ENCODE results near the gene ACACB. TPM values are rescaled to one million over a fixed set of nuclear protein-coding genes. Genes with fewer than 3 reads are reported as not detected.
A peak's percentile ranks its signal among the peaks of the same experiment; 100 is the strongest.

Gene ACACB
- total RNA-seq, 1 donor from 2014 or later = 4.4 TPM

DNA sequence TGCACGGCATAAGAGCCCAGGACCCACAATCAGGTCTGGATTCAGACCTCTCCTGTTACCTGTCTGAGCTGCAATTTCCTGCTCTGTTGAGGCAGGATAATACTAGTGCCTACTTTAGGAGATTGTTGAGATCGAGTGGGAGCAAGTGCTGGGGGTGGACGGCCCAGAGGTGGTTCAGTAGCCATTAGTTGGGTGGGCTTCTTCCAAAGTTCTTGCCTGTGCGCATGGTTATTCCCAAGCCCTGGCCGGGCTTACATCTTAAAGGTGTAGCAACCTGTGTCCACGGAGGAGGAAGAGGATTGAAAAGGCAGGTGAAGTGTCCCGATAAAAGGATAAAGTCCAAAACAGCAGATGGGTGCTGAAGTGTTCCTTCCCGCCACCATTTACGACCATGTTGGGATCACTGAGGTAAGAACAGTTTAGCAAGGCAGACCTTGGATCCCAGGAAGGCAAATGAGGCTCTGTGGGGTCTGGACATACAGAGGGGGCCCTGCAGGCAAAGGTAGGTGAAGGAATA is 33.8 kb downstream of the ACACB start:
- Mint-ChIP-seq H3K9me3 (ENCODE audit: unreplicated experiment) (no peaks in the 10 kb centered on the region), H3K4me1 (ENCODE audit: unreplicated experiment) (peaks cover 11% of the 10 kb centered on the region), H3K27ac (ENCODE audit: unreplicated experiment) (no peak overlapping the region), H3K4me3 (ENCODE audit: unreplicated experiment) (no peak overlapping the region), H3K36me3 (ENCODE audit: unreplicated experiment) (peaks cover 1% of the 10 kb centered on the region), H3K27me3 (ENCODE audit: unreplicated experiment) (peaks cover 38% of the 10 kb centered on the region)
- DNase-seq (ENCODE audit: extremely low spot score, unreplicated experiment) = no peak
- TF ChIP-seq CTCF (IDR thresholded peaks at IDR 0.05) = no peak

- H3K27me3 Mint-ChIP-seq (ENCODE audit: unreplicated experiment) = peaks cover 38% of the 10 kb centered on the region
- no peaks in the 10 kb centered on the region for H3K9me3 Mint-ChIP-seq (ENCODE audit: unreplicated experiment)
- TF ChIP-seq CTCF (IDR thresholded peaks at IDR 0.05) = no peak
- no peak overlapping the region for H3K27ac Mint-ChIP-seq (ENCODE audit: unreplicated experiment)
- H3K4me3 Mint-ChIP-seq (ENCODE audit: unreplicated experiment) = no peak overlapping the region
- no peak for DNase-seq (ENCODE audit: extremely low spot score, unreplicated experiment)
- H3K4me1 Mint-ChIP-seq (ENCODE audit: unreplicated experiment) = peaks cover 11% of the 10 kb centered on the region
- H3K36me3 Mint-ChIP-seq (ENCODE audit: unreplicated experiment) = peaks cover 1% of the 10 kb centered on the region
Measured at GRCh38 chr12:109151457-109151856, 35.1 kb downstream of the ACACB start.

GRCh38 chr12:109153821-109154441 is 37.5 kb downstream of the ACACB start:
- H3K4me1 Mint-ChIP-seq (ENCODE audit: unreplicated experiment) = peaks cover 11% of the 10 kb centered on the region
- no peak overlapping the region for H3K27ac Mint-ChIP-seq (ENCODE audit: unreplicated experiment)
- H3K4me3 Mint-ChIP-seq (ENCODE audit: unreplicated experiment) = peak overlapping the region; percentile 77
- DNase-seq (ENCODE audit: extremely low spot score, unreplicated experiment) = no peak
- H3K36me3 Mint-ChIP-seq (ENCODE audit: unreplicated experiment) = peaks cover 1% of the 10 kb centered on the region
- peaks cover 26% of the 10 kb centered on the region for H3K27me3 Mint-ChIP-seq (ENCODE audit: unreplicated experiment)
- H3K9me3 Mint-ChIP-seq (ENCODE audit: unreplicated experiment) = no peaks in the 10 kb centered on the region
- no peak for TF ChIP-seq CTCF (IDR thresholded peaks at IDR 0.05)

DNA sequence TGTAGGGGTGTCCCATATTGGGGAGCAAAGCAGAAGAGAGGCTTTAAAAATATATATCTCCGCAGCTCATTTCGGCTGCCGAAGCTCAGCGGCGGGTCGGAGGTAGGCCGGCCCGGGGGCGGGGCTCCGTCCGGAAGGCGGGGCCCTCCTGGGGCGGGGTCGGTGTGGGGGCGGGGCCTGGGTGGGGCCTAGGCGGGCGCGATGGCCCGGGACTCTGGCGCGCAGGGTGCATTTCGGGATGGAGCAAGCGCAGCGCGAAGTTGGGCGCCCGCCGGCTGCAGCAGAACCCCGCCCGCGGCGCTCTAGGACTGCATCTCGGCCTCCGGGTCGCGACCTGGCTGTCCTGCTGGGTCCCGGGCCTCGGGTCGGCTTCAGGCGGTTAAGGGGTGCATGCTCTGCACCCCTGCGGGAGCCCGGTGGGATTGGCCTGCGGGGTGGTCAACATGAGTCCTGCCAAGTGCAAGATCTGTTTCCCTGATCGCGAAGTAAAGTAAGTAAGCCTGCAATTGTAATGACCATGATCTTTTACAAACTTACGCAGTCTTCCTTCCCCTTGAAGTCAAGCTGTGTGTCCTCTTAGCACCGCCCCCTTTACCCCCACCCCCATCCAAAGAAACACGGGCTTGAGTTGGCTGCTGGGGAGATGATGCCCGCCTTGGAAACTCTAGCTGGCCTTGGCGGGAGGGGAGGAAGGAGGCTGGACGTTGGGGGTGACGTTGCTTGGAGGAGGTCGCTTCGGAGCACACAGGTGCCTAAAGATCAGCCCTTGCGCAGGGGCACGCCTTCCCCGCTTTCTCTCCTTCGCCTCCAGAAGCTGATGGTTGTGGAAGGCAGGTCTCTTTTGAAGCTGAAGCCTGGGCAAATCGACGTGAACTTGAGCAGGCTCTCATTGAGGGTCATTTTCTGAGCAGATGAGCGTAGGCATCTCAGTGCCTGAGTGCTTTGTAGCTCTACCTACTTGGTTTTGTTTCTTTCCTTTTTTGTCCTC is 38.4 kb downstream of the ACACB start:
- TF ChIP-seq CTCF (IDR thresholded peaks at IDR 0.05) = no peak
- peak; percentile 87 for DNase-seq (ENCODE audit: extremely low spot score, unreplicated experiment)
- Mint-ChIP-seq H3K27me3 (ENCODE audit: unreplicated experiment) (peaks cover 20% of the 10 kb centered on the region), H3K27ac (ENCODE audit: unreplicated experiment) (no peak overlapping the region), H3K9me3 (ENCODE audit: unreplicated experiment) (no peaks in the 10 kb centered on the region), H3K36me3 (ENCODE audit: unreplicated experiment) (peaks cover 1% of the 10 kb centered on the region), H3K4me3 (ENCODE audit: unreplicated experiment) (peak overlapping the region; percentile 77), H3K4me1 (ENCODE audit: unreplicated experiment) (peaks cover 11% of the 10 kb centered on the region)

GRCh38 chr12:109156036-109156435 is 39.6 kb downstream of the ACACB start:
- Mint-ChIP-seq H3K9me3 (ENCODE audit: unreplicated experiment) (no peaks in the 10 kb centered on the region), H3K4me3 (ENCODE audit: unreplicated experiment) (no peak overlapping the region), H3K36me3 (ENCODE audit: unreplicated experiment) (peaks cover 1% of the 10 kb centered on the region), H3K4me1 (ENCODE audit: unreplicated experiment) (peaks cover 11% of the 10 kb centered on the region), H3K27ac (ENCODE audit: unreplicated experiment) (no peak overlapping the region), H3K27me3 (ENCODE audit: unreplicated experiment) (peaks cover 12% of the 10 kb centered on the region)
- TF ChIP-seq CTCF (IDR thresholded peaks at IDR 0.05) = no peak
- no peak for DNase-seq (ENCODE audit: extremely low spot score, unreplicated experiment)
